Common myeloid progenitor, CD34-positive (primary cell): Measurements from ENCODE around the gene NKAIN1.
"Not testable (repeated sequence)": the region's sequence is repeated elsewhere in the genome, so short reads cannot be mapped to it uniquely, and the experiment has no call there.

Experiments used
- CTCF ChIA-PET: fragments of 350-600 bp; sonication (Branson Sonifier 250); formaldehyde crosslinking; loops from one replicate; lab custom pipeline; 2021; ENCODE audit warnings: antibody characterized with exemption; lab: Charles Lee
- POLR2A ChIA-PET: fragments of 350-600 bp; sonication (Branson Sonifier 250); formaldehyde crosslinking; loops from one replicate; lab custom pipeline; 2021; ENCODE audit warnings: antibody characterized with exemption; lab: Charles Lee
- DNase-seq, 3 donors: peaks; one replicate each; pipeline versions ENCODE4 v3.0.0 to v3.0.0-alpha.2; 2013
- H3K27ac ChIP-seq, 2 experiments: 1 replicate in 1 of 2; 2 replicates in 1 of 2; pipeline ENCODE4 v1.7.0; 2013; ENCODE audit warnings: inconsistent platforms in 2 of 2, low read length in 2 of 2, mild to moderate bottlenecking in 2 of 2, low read depth in 1 of 2, moderate library complexity in 1 of 2; ENCODE audit not compliant: severe bottlenecking in 2 of 2, insufficient read depth in 1 of 2, poor library complexity in 1 of 2
- H3K27me3 ChIP-seq, 5 experiments: replicated peaks in 2 of 5; 1 replicate in 3 of 5; 2 replicates in 2 of 5; pipeline versions ENCODE4 v1.6.1 to v1.7.0; 2013; ENCODE audit warnings: low read length in 4 of 5, mild to moderate bottlenecking in 2 of 5, moderate library complexity in 2 of 5, inconsistent platforms in 1 of 5; ENCODE audit not compliant: insufficient read depth in 5 of 5, control insufficient read depth in 4 of 5
- H3K36me3 ChIP-seq, 4 experiments: 1 replicate in 2 of 4; 2 replicates in 2 of 4; pipeline versions ENCODE4 v1.6.1 to v1.7.0; 2013; ENCODE audit warnings: low read length in 3 of 4, control low read depth in 1 of 4, mild to moderate bottlenecking in 1 of 4; ENCODE audit not compliant: control insufficient read depth in 4 of 4, insufficient read depth in 4 of 4
- H3K4me1 ChIP-seq, 4 experiments: 1 replicate in 3 of 4; 2 replicates in 1 of 4; pipeline versions ENCODE4 v1.6.1 to v1.7.1; 2013; ENCODE audit warnings: low read length in 3 of 4, mild to moderate bottlenecking in 3 of 4, control low read depth in 1 of 4, inconsistent platforms in 1 of 4, moderate library complexity in 1 of 4; ENCODE audit not compliant: control insufficient read depth in 4 of 4, insufficient read depth in 4 of 4; ENCODE audit errors: control extremely low read depth in 1 of 4
- H3K4me3 ChIP-seq, 7 experiments: 1 replicate in 4 of 7; 2 replicates in 3 of 7; pipeline versions ENCODE4 v1.5.1 to v1.7.0; 2013; ENCODE audit warnings: mild to moderate bottlenecking in 7 of 7, low read length in 6 of 7, moderate library complexity in 6 of 7, inconsistent platforms in 2 of 7, low read depth in 2 of 7, control low read depth in 1 of 7; ENCODE audit not compliant: insufficient read depth in 4 of 7, control insufficient read depth in 1 of 7; ENCODE audit errors: extremely low read depth in 1 of 7
- H3K9me3 ChIP-seq, 5 experiments: 1 replicate in 4 of 5; 2 replicates in 1 of 5; pipeline versions ENCODE4 v1.6.1 to v1.7.1; 2013; ENCODE audit warnings: low read length in 4 of 5, mild to moderate bottlenecking in 2 of 5, inconsistent platforms in 1 of 5, low read depth in 1 of 5, moderate library complexity in 1 of 5; ENCODE audit not compliant: control insufficient read depth in 4 of 5, insufficient read depth in 2 of 5; ENCODE audit errors: control extremely low read depth in 1 of 5
- WGBS: methylation state at CpG from one replicate; pipeline ENCODE4 v1.1.5; 2013; ENCODE audit not compliant: insufficient coverage; 5-methylcytosine and 5-hydroxymethylcytosine counted together

Gene NKAIN1

DNA sequence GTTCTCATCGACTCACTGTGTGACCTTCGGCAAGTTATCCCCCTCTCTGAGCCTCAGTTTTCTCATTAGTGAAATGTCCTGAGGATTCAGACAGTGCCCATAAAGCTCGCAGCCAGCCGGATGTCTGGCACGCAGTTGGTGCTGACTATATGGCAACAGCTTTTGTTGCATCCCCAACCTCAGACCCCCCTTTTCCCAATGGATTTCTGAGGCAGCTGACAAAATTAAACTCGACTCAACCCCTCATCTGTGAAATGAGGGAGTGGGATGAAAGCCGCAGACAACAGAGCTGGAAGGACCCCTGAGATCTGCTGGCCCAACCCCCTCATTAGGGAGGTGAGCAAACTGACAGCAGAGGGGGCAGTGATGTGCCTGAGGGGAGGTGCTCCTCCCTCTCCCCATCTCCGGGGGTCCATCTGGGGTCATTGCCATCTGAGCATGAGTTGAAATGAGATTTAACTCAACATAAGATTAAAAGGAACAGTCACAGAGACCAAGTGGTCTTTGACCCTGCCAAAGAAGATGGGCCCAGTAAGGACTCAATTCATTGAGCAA, 40.4 kb downstream of the NKAIN1 start:
- 89% methylated on average over 6 of the region's 8 CpGs for WGBS
- Histone ChIP-seq H3K36me3 (no peaks in the 10 kb centered on the region), H3K4me3 (no peak overlapping the region), H3K27me3 (no peaks in the 10 kb centered on the region), H3K9me3 (no peaks in the 10 kb centered on the region), H3K4me1 (no peaks in the 10 kb centered on the region), H3K27ac (no peak overlapping the region)
- DNase-seq = no peak
- ChIA-PET POLR2A (no interaction called here), CTCF (interaction anchor here (1.0 to 1.7 kb wide), 2 partner anchors 8 to 16 kb away, joined by 3 to 7 read pairs; no protein-coding TSS in a partner anchor)

DNA sequence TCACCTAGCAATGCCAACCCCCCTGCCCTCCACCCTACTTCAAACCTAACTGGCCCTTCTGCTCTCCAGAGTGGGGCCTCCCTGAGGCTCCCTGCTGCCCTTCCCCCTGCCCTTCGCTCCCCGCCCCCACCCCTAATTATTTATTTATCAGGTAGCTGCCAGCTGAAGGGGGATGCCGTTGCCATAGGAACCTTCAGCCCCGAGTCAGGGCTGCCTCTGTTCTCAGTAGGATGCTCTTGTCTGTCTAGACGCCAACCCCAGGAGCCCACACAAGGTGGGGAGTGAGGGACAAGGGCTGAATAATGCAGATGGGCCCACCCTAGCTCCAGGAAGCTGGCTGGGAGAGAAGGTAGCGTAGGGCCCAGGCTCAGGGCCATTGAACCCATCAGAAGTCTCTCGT, 41.1 kb downstream of the NKAIN1 start:
- Histone ChIP-seq H3K4me1 (no peaks in the 10 kb centered on the region), H3K27ac (no peak overlapping the region), H3K4me3 (no peak overlapping the region), H3K9me3 (no peaks in the 10 kb centered on the region), H3K36me3 (no peaks in the 10 kb centered on the region), H3K27me3 (peaks cover 0 to 2% (median 0%) of the 10 kb centered on the region in 5 experiments)
- POLR2A ChIA-PET = no interaction called here
- no peak for DNase-seq
- 81% methylated on average over 4 of the region's 7 CpGs for WGBS
- CTCF ChIA-PET = interaction anchor here (1.0 to 1.7 kb wide), 3 partner anchors 8 to 15 kb away, joined by 3 to 7 read pairs (median 3); no protein-coding TSS in a partner anchor

DNA sequence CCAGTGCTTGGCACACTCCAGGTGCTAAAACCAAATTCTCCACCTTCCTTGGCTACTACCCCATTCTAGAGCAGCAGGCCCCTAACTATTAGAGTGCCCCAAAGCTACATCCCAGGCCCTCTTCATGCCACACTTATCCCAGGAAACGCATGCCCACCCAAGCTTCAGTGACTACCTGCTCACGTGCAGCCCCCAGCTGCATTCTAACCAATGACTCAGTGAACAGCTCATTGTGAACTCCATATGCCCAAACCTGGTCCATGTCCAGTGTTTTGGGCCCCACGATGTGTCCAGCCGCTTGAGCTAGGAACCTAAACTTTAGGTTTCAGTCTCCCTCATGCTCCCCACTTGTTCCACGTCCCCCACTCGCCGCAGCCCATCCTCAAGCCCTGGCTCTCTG, 41.5 kb downstream of the NKAIN1 start:
- CTCF ChIA-PET = interaction anchor here (1.3 to 1.7 kb wide), 2 partner anchors 9 to 14 kb away, joined by 3 to 7 read pairs; no protein-coding TSS in a partner anchor
- peaks cover 0 to 2% (median 0%) of the 10 kb centered on the region in 5 experiments for H3K27me3 ChIP-seq
- POLR2A ChIA-PET = no interaction called here
- no peaks in the 10 kb centered on the region for H3K9me3 ChIP-seq
- no peak overlapping the region for H3K27ac ChIP-seq
- no peaks in the 10 kb centered on the region for H3K36me3 ChIP-seq
- DNase-seq = no peak
- no peak overlapping the region for H3K4me3 ChIP-seq
- WGBS = 97% methylated on average over 6 of the region's 7 CpGs
- no peaks in the 10 kb centered on the region for H3K4me1 ChIP-seq

DNA sequence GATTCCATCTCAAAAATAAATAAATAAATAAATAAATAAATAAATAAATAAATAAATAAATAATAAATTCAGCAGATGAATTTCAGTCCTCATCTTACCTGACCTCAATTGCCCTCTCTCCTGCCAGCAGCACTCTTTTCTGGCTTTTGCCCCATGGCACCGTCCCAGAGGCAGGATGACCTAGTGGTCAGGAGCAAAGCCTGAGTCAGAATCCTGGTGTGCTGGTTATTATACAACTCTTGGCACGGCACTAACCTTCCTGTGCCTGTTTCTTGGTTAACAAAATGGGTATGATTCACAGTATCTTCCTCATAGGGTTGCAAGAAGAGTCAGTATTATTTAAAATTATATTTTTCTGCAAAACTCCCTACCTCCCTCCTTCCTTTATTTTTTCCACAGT, 43.0 kb downstream of the NKAIN1 start:
- Histone ChIP-seq H3K4me1 (no peaks in the 10 kb centered on the region), H3K36me3 (no peaks in the 10 kb centered on the region), H3K4me3 (no peak overlapping the region), H3K9me3 (no peaks in the 10 kb centered on the region), H3K27ac (no peak overlapping the region), H3K27me3 (peaks cover 0 to 2% (median 0%) of the 10 kb centered on the region in 5 experiments)
- POLR2A ChIA-PET = interaction anchor here (0.6 kb wide), 1 partner anchor 66 kb away, joined by 4 read pairs; no protein-coding TSS in a partner anchor
- CTCF ChIA-PET = no interaction called here
- 70% methylated on average over 1 of the region's 2 CpGs for WGBS
- DNase-seq = no peak

DNA sequence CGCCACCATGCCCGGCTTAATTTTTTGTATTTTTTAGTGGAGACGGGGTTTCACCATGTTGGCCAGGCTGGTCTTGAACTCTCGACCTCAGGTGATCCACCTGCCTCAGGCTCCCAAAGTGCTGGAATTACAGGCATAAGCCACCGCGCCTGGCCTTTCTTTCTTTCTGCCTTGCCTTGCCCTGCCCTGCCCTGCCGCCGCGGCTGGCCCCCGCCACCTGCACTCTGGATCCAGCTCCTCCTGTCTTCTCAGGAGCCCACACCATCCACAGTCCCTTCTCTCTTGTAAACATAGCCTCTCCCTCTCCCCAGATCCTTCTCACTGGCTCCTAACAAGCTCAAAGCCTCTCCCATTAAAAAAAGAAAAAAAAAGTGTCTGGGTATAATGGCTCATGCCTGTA, 44.4 kb downstream of the NKAIN1 start:
- DNase-seq, POLR2A ChIA-PET: not testable (repeated sequence)

DNA sequence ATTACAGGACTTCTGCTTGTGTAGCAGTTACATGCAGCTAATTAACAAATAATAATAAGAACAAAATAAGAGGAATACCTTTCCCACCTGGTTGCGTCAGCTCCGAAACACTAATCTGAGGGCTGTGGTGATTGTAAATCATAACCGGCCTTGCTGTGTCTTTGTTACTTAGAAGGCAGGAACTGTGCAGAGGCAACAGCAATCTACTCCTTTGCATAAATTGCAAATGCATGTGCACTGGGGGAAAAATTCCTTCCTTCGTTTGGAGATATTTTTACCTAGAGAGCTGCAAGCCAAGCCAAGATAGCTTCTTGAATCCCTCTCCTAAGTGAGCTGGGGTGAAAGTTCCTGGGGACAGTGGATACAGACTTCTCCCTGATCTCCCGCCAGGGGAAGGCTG, 46.0 kb downstream of the NKAIN1 start:
- WGBS = 92% methylated on average over 2 of the region's 5 CpGs
- CTCF ChIA-PET = interaction anchor here (0.6 to 2.1 kb wide), 5 partner anchors 8 to 80 kb away, joined by 3 to 7 read pairs (median 4); no protein-coding TSS in a partner anchor

More for the DNA sequence above, 44.4 kb downstream of the NKAIN1 start:
- CTCF ChIA-PET = interaction anchor here (0.6 to 1.2 kb wide), 3 partner anchors 11 to 355 kb away, joined by 3 read pairs; no protein-coding TSS in a partner anchor
- not testable (repeated sequence) for H3K27me3 ChIP-seq, H3K9me3 ChIP-seq, H3K27ac ChIP-seq, H3K4me3 ChIP-seq, H3K4me1 ChIP-seq, H3K36me3 ChIP-seq
- WGBS = 99% methylated on average over 8 of the region's 10 CpGs

DNA sequence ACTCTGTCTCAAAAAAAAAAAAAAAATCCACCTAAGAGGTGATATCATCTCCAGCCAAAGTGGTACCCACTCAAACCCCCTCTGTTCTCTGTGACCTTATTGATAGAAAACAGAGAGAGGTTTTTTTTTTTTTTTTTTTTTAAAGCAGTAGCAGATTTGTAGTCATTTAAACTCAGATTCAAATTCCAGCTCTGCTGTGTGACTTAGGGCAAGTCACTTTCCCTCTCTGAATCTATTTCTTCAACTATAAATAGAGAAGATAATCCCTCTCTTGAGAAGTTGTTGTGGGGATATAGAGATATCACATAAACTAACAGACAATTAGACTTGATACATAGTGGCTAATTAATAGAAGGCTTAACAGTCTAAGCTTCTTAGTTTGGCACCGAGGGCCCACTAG, 48.4 kb downstream of the NKAIN1 start:
- POLR2A ChIA-PET = no interaction called here
- H3K27ac ChIP-seq = no peak overlapping the region
- H3K4me1 ChIP-seq = no peaks in the 10 kb centered on the region
- no peaks in the 10 kb centered on the region for H3K36me3 ChIP-seq
- CTCF ChIA-PET = interaction anchor here (1.1 kb wide), 1 partner anchor 8 kb away, joined by 4 read pairs; no protein-coding TSS in a partner anchor
- 100% methylated on average over 1 of the region's 1 CpG for WGBS
- no peaks in the 10 kb centered on the region for H3K9me3 ChIP-seq
- H3K27me3 ChIP-seq = peaks cover 0 to 10% (median 0%) of the 10 kb centered on the region in 5 experiments
- H3K4me3 ChIP-seq = no peak overlapping the region
- DNase-seq = no peak

More for the DNA sequence above, 46.0 kb downstream of the NKAIN1 start:
- Histone ChIP-seq H3K4me3 (no peak overlapping the region), H3K27me3 (peaks cover 0 to 2% (median 0%) of the 10 kb centered on the region in 5 experiments), H3K9me3 (no peaks in the 10 kb centered on the region), H3K4me1 (no peaks in the 10 kb centered on the region), H3K36me3 (no peaks in the 10 kb centered on the region), H3K27ac (no peak overlapping the region)
- DNase-seq = no peak
- POLR2A ChIA-PET = no interaction called here
